Mesenchymal stem cell (in vitro differentiated cells and primary cell): ENCODE data around the gene PPIP5K1.
"Not testable (repeated sequence)": the region's sequence is repeated elsewhere in the genome, so short reads cannot be mapped to it uniquely, and the experiment has no call there.

Source experiments
- DNase-seq: peaks from one replicate; pipeline ENCODE4 v3.0.0-alpha.2; 2013
- H2AFZ ChIP-seq: one replicate; pipeline ENCODE4 v1.6.1; 2013; ENCODE audit warnings: low read depth, mild to moderate bottlenecking, control low read depth, inconsistent platforms, low read length, moderate library complexity
- H2AK5ac ChIP-seq: 2 replicates; pipeline ENCODE4 v1.6.1; 2013; ENCODE audit warnings: low read length, moderate library complexity, mild to moderate bottlenecking, inconsistent platforms; ENCODE audit not compliant: severe bottlenecking
- H2BK120ac ChIP-seq: one replicate; pipeline ENCODE4 v1.6.1; 2013; ENCODE audit warnings: low read depth, mild to moderate bottlenecking, inconsistent platforms, low read length, moderate library complexity
- H2BK12ac ChIP-seq, 2 experiments: one replicate each; pipeline ENCODE4 v1.6.1; 2013; ENCODE audit warnings: inconsistent platforms in 2 of 2, low read length in 2 of 2, mild to moderate bottlenecking in 2 of 2, moderate library complexity in 2 of 2, control low read depth in 1 of 2
- H2BK15ac ChIP-seq: one replicate; pipeline ENCODE4 v1.6.1; 2013; ENCODE audit warnings: mild to moderate bottlenecking, low read depth, inconsistent platforms; ENCODE audit not compliant: poor library complexity, severe bottlenecking
- H2BK5ac ChIP-seq: 2 replicates; pipeline ENCODE4 v1.6.1; 2013; ENCODE audit warnings: low read depth, mild to moderate bottlenecking, low read length, control low read depth, inconsistent platforms; ENCODE audit not compliant: poor library complexity, severe bottlenecking
- H3K14ac ChIP-seq, 2 experiments: one replicate each; pipeline ENCODE4 v1.6.1; 2013; ENCODE audit warnings: inconsistent platforms in 2 of 2, low read length in 2 of 2, control low read depth in 1 of 2, mild to moderate bottlenecking in 1 of 2, moderate library complexity in 1 of 2
- H3K18ac ChIP-seq, 2 experiments: one replicate each; pipeline ENCODE4 v1.6.1; 2013; ENCODE audit warnings: inconsistent platforms in 2 of 2, low read length in 2 of 2, control low read depth in 1 of 2, low read depth in 1 of 2, mild to moderate bottlenecking in 1 of 2
- H3K23ac ChIP-seq, 2 experiments: one replicate each; pipeline ENCODE4 v1.6.1; 2013; ENCODE audit warnings: inconsistent platforms in 2 of 2, low read length in 2 of 2, mild to moderate bottlenecking in 2 of 2, moderate library complexity in 2 of 2, control low read depth in 1 of 2
- H3K27ac ChIP-seq: 2 replicates; pipeline ENCODE4 v1.5.1; 2013; ENCODE audit warnings: mild to moderate bottlenecking, moderate library complexity, low read length, control low read depth, inconsistent platforms; ENCODE audit not compliant: poor library complexity, severe bottlenecking
- H3K27me3 ChIP-seq, 2 experiments: 2 replicates each; pipeline versions ENCODE4 v1.6.1 to v1.7.0; 2013; ENCODE audit warnings: low read length in 2 of 2, mild to moderate bottlenecking in 2 of 2, moderate library complexity in 2 of 2, control low read depth in 1 of 2, inconsistent platforms in 1 of 2; ENCODE audit not compliant: control insufficient read depth in 1 of 2, insufficient read depth in 1 of 2
- H3K36me3 ChIP-seq, 2 experiments: 2 replicates each; pipeline versions ENCODE4 v1.6.1 to v1.7.0; 2013; ENCODE audit warnings: low read length in 2 of 2, control low read depth in 1 of 2, inconsistent platforms in 1 of 2, low read depth in 1 of 2, mild to moderate bottlenecking in 1 of 2; ENCODE audit not compliant: insufficient read depth in 2 of 2, control insufficient read depth in 1 of 2
- H3K4ac ChIP-seq, 2 experiments: one replicate each; pipeline ENCODE4 v1.6.1; 2013; ENCODE audit warnings: inconsistent platforms in 2 of 2, low read length in 2 of 2, mild to moderate bottlenecking in 2 of 2, moderate library complexity in 2 of 2, control low read depth in 1 of 2, low read depth in 1 of 2
- H3K4me1 ChIP-seq: 2 replicates; pipeline ENCODE4 v1.6.1; 2013; ENCODE audit warnings: low read depth, low read length, control low read depth; ENCODE audit not compliant: control insufficient read depth, insufficient read depth
- H3K4me2 ChIP-seq: 2 replicates; pipeline ENCODE4 v1.6.1; 2013; ENCODE audit warnings: low read length, mild to moderate bottlenecking, inconsistent platforms; ENCODE audit not compliant: poor library complexity, severe bottlenecking
- H3K4me3 ChIP-seq, 2 experiments: 2 replicates each; pipeline versions ENCODE4 v1.5.1 to v1.7.0; 2013; ENCODE audit warnings: low read length in 2 of 2, mild to moderate bottlenecking in 2 of 2, control low read depth in 1 of 2, low read depth in 1 of 2; ENCODE audit not compliant: insufficient read depth in 1 of 2
- H3K79me1 ChIP-seq: replicated peaks from 2 replicates; pipeline ENCODE4 v1.6.1; 2013; ENCODE audit warnings: mild to moderate bottlenecking, control low read depth, low read length, inconsistent platforms; ENCODE audit not compliant: poor library complexity, severe bottlenecking
- H3K9ac ChIP-seq: 2 replicates; pipeline ENCODE4 v1.7.0; 2013; ENCODE audit warnings: mild to moderate bottlenecking, low read length, moderate library complexity
- H3K9me3 ChIP-seq: 2 replicates; pipeline ENCODE4 v1.7.0; 2013; ENCODE audit warnings: mild to moderate bottlenecking, low read length; ENCODE audit not compliant: control insufficient read depth
- H4K8ac ChIP-seq: one replicate; pipeline ENCODE4 v1.6.1; 2013; ENCODE audit warnings: inconsistent platforms, mild to moderate bottlenecking, low read length, moderate library complexity
- H4K91ac ChIP-seq: one replicate; pipeline ENCODE4 v1.6.1; 2013; ENCODE audit warnings: mild to moderate bottlenecking, low read length, inconsistent platforms
- WGBS: methylation state at CpG from one replicate; pipeline ENCODE4 v1.1.7; 2013; ENCODE audit warnings: mixed read lengths; 5-methylcytosine and 5-hydroxymethylcytosine counted together

The PPIP5K1 gene

DNA sequence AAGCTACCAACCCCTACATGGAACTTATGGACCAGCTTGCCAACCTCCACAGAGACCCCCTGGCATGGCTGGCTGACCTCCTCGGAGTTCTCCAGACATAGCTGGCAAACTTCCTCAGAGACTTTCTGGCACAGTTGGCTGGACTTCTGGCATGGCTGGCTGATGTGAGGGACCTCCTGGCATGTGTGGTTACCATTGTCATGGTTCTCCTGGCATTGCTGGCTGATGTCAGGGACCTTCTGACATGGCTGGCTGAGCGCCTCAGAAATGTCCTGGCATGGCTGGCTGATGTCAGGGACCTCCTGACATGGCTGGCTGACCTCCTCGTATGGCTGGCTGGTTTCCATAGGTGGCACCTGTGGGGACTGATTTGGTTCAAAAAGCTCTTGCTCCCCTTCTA is 55.1 kb downstream of the PPIP5K1 start:
- Histone ChIP-seq H3K4me3 (no peak overlapping the region), H3K27me3 (no peaks in the 10 kb centered on the region), H2BK12ac (no peak overlapping the region), H2BK120ac (no peak overlapping the region), H2BK15ac (no peak overlapping the region), H2AFZ (no peak overlapping the region), H3K9ac (no peak overlapping the region), H3K27ac (no peak overlapping the region), H3K18ac (no peak overlapping the region), H3K23ac (no peak overlapping the region), H3K4me1 (peaks cover 8% of the 10 kb centered on the region), H3K4me2 (no peak overlapping the region), H4K91ac (no peak overlapping the region), H3K9me3 (no peaks in the 10 kb centered on the region), H3K14ac (no peak overlapping the region), H2AK5ac (no peak overlapping the region), H3K79me1 (no peaks in the 10 kb centered on the region), H2BK5ac (no peak overlapping the region), H4K8ac (no peak overlapping the region), H3K4ac (no peak overlapping the region), H3K36me3 (peaks cover 4 to 20% of the 10 kb centered on the region in 2 experiments)
- 92% methylated on average over 3 of the region's 3 CpGs for WGBS
- DNase-seq: no peak

DNA sequence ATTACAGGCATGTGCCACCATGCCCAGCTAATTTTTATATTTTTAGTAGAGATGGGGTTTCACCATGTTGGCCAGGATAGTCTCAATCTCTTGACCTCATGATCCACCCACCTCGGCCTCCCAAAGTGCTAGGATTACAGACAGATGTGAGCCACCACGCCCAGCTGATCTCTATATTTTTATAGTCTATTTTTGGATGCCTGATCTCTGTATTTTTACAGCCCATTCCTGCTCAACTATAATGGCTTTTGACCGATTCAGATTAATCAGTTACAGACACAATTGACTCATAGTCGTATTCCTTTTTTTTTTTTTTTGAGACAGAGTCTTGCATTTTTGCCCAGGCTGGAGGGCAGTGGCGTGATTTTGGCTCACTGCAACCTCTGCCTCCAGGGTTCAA is 57.2 kb downstream of the PPIP5K1 start:
- H4K91ac ChIP-seq, H3K79me1 ChIP-seq, H3K27ac ChIP-seq, H3K4ac ChIP-seq, H2BK5ac ChIP-seq, H3K14ac ChIP-seq, H2BK15ac ChIP-seq, H3K23ac ChIP-seq, H2BK12ac ChIP-seq, DNase-seq, H2AK5ac ChIP-seq, H3K9me3 ChIP-seq, H2AFZ ChIP-seq, H3K4me2 ChIP-seq, H4K8ac ChIP-seq, H3K4me3 ChIP-seq, H3K27me3 ChIP-seq, H2BK120ac ChIP-seq, H3K9ac ChIP-seq, H3K18ac ChIP-seq: not testable (repeated sequence)
- WGBS: over 99% methylated on average over 5 of the region's 5 CpGs
- Histone ChIP-seq H3K4me1 (peaks cover 13% of the 10 kb centered on the region), H3K36me3 (peaks cover 23 to 41% of the 10 kb centered on the region in 2 experiments)

DNA sequence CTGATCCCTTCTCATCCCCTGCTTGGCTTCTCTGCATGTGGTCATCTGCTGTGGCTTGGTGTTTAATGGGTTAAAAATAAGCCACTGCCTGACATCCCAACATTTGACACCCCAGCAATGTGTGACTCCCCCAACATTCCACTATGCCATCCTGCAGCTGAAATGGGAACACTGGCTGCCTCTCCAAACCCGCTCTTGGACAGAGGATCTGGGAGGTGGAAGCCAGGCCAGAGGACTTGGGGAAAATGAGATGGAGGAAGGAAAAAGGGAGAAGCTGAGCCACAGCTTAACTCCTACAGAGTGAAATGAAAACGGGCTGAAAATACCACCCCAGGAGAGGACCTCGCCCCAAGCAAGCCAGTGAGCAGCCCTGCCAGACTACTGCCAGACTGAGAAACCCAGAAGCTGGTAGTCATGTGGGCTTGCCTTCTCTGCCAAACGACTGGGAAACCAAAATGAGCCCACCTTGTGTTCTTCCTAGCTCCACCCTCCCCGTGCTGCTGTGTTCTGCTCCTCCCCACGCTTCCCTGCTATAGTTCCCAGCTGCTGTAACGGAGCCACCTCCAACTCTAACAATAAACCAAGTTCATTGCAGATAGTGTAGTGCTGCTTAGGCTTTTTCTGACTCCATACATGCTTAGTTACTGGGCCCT is 58.9 kb downstream of the PPIP5K1 start:
- Histone ChIP-seq H3K14ac (no peak overlapping the region), H3K4me3 (no peak overlapping the region), H2AFZ (no peak overlapping the region), H3K9ac (peak overlapping the region; percentile 4), H3K23ac (no peak overlapping the region), H3K36me3 (peaks cover 39 to 57% of the 10 kb centered on the region in 2 experiments), H4K91ac (no peak overlapping the region), H3K4me2 (no peak overlapping the region), H3K18ac (no peak overlapping the region), H2BK12ac (no peak overlapping the region), H2BK5ac (no peak overlapping the region), H2BK15ac (no peak overlapping the region), H3K27me3 (no peaks in the 10 kb centered on the region), H4K8ac (no peak overlapping the region), H2BK120ac (no peak overlapping the region), H3K27ac (no peak overlapping the region), H3K9me3 (no peaks in the 10 kb centered on the region), H3K79me1 (no peaks in the 10 kb centered on the region), H3K4ac (no peak overlapping the region), H3K4me1 (peaks cover 21% of the 10 kb centered on the region), H2AK5ac (no peak overlapping the region)
- DNase-seq: no peak
- 46% methylated on average over 7 of the region's 7 CpGs for WGBS

DNA sequence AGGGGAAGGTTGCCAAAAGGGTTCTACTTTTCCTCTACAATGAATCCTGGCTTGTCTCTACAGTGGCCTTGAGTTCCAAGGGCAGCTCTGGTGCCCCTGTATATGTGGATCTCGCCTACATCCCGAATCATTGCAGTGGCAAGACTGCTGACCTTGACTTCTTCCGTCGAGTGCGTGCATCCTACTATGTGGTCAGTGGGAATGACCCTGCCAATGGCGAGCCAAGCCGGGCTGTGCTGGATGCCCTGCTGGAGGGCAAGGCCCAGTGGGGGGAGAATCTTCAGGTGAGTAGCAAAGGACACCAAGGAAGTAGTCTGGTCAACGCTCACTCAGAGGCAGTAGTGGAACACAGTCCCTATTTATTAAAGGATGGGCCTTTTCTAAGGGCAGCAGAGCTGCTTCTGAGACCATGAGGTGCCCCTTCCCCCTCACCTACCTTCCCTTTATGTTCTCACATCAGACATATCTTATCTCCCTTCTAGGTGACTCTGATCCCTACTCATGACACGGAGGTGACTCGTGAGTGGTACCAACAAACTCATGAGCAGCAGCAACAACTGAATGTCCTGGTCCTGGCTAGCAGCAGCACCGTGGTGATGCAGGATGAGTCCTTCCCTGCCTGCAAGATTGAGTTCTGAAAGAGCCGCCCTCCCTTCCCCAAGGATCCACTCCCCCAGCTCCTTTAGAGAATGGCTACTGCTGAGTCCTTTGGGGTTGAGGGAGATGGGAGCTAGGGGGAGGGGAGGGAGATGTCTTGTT is 60.2 kb downstream of the PPIP5K1 start:
- Histone ChIP-seq H3K9ac (peak overlapping the region; percentile 1), H2BK12ac (no peak overlapping the region), H2BK120ac (no peak overlapping the region), H3K79me1 (no peaks in the 10 kb centered on the region), H3K36me3 (peaks cover 46 to 66% of the 10 kb centered on the region in 2 experiments), H4K8ac (no peak overlapping the region), H3K27ac (no peak overlapping the region), H3K4me1 (peaks cover 18% of the 10 kb centered on the region), H3K14ac (no peak overlapping the region), H2BK15ac (no peak overlapping the region), H2AFZ (no peak overlapping the region), H4K91ac (no peak overlapping the region), H2BK5ac (no peak overlapping the region), H3K9me3 (no peaks in the 10 kb centered on the region), H3K4me3 (no peak overlapping the region), H3K4me2 (no peak overlapping the region), H3K23ac (no peak overlapping the region), H3K18ac (no peak overlapping the region), H3K4ac (no peak overlapping the region), H2AK5ac (no peak overlapping the region), H3K27me3 (no peaks in the 10 kb centered on the region)
- no peak for DNase-seq
- WGBS: 95% methylated on average over 10 of the region's 12 CpGs
